Stimulated activated effector memory CD8-positive, alpha-beta T cell treated with anti-CD3 and anti-CD28 coated beads, Interleukin-12 subunit alpha, Interleukin-12 subunit beta, amount 100 ng/mL, for 72 hours (primary cell): ENCODE data around the gene INSIG1.

Experiments used
- ATAC-seq: fragments of 150-1000 bp; cut with Tn5 transposase; 2 replicates; pipeline ENCODE4 v1.10.0; 2021
- DNase-seq, 2 donors: peaks; one replicate each; pipeline ENCODE4 v3.0.0; 2021 to 2022; ENCODE audit warnings: low spot score in 2 of 2
- H3K27ac Mint-ChIP-seq: one replicate; pipeline ENCODE4 v1.8.0; 2022; ENCODE audit warnings: mild to moderate bottlenecking, mixed read lengths
- H3K36me3 Mint-ChIP-seq: one replicate; pipeline ENCODE4 v1.8.0; 2022; ENCODE audit warnings: mild to moderate bottlenecking, mixed read lengths
- H3K4me1 Mint-ChIP-seq: one replicate; pipeline ENCODE4 v1.8.0; 2022; ENCODE audit warnings: mixed read lengths
- H3K4me3 Mint-ChIP-seq: one replicate; pipeline ENCODE4 v1.8.0; 2022; ENCODE audit warnings: mild to moderate bottlenecking, mixed read lengths
- H3K9me3 Mint-ChIP-seq: one replicate; pipeline ENCODE4 v1.8.0; 2022; ENCODE audit warnings: mixed read lengths

Gene INSIG1

GRCh38 chr7:155337946-155338631 is 40.4 kb downstream of the INSIG1 start:
- Mint-ChIP-seq H3K4me3 (peak overlapping the region; percentile 55), H3K27ac (no peak overlapping the region), H3K4me1 (peaks cover 25% of the 10 kb centered on the region), H3K36me3 (no peaks in the 10 kb centered on the region), H3K9me3 (no peaks in the 10 kb centered on the region)
- DNase-seq = no peak
- ATAC-seq = peak; percentile 17

DNA sequence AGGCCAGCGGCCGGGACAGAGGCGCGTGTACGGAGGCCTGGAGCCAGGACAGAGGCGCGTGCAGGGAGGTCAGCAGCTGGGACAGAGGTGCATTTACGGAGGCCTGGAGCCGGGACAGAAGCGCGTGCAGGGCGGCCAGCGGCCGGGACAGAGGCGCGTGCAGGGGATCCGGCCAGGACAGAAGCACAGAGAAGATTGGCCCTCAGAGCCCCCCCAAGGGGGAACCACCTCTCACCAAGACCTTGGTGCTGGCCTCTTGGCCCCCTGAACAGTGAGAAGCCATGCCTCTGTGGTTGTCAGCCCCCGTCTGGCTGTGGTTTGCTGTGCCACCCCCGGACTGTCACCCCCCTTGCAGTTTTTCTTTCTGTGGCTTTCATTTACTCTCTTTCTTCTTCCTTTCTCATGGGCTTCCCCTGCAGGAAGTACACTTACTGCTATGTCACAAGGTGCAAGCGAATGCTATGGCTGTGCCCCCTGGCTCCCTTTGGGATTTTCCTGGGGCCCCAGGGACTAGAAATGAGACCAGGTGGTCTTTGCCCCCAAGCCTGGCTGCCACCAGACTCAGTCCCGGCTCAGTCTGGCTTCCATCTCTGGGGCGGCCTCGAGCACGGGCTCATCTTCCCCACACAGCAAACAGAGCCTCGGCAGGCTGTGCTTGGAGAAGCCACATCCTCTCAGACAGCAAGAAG is 41.1 kb downstream of the INSIG1 start:
- ATAC-seq = peak; percentile 82
- Mint-ChIP-seq H3K27ac (peak overlapping the region; percentile 52), H3K36me3 (no peaks in the 10 kb centered on the region), H3K4me3 (peak overlapping the region; percentile 55), H3K9me3 (no peaks in the 10 kb centered on the region), H3K4me1 (peaks cover 25% of the 10 kb centered on the region)
- DNase-seq = peak; percentile 14 to 67

GRCh38 chr7:155339474-155339873 is 41.8 kb downstream of the INSIG1 start:
- peaks cover 25% of the 10 kb centered on the region for H3K4me1 Mint-ChIP-seq
- H3K27ac Mint-ChIP-seq = peak overlapping the region; percentile 52
- peak overlapping the region; percentile 55 for H3K4me3 Mint-ChIP-seq
- ATAC-seq = no peak
- DNase-seq = no peak
- no peaks in the 10 kb centered on the region for H3K9me3 Mint-ChIP-seq
- H3K36me3 Mint-ChIP-seq = no peaks in the 10 kb centered on the region

DNA sequence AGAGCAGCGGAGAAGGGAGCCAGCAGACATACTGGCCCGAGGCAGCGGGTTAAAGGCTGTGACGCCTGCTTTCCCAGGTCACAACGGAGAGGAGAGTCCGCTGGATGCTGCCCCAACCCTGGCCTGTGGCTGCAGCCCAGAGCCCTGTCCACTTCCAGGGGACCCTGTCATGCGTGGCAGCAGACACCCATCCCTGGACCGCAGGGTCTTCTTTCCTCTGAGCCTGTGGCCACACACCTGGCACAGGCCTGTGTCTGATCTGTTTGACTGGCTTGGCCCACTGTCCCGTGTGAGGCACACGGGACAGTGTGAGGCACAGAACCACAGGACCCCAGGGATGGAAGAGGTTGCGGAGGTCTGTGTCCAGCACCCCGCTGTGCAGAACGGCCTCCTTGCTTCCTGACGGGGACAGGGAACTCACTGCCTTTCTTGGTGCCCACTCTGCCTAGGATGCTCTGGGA is 42.4 kb downstream of the INSIG1 start:
- Mint-ChIP-seq H3K4me3 (no peak overlapping the region), H3K27ac (no peak overlapping the region), H3K4me1 (peaks cover 29% of the 10 kb centered on the region), H3K36me3 (no peaks in the 10 kb centered on the region), H3K9me3 (no peaks in the 10 kb centered on the region)
- DNase-seq (no peak), ATAC-seq (no peak)

- Mint-ChIP-seq H3K27ac (no peak overlapping the region), H3K4me3 (no peak overlapping the region), H3K9me3 (no peaks in the 10 kb centered on the region), H3K36me3 (no peaks in the 10 kb centered on the region), H3K4me1 (peaks cover 35% of the 10 kb centered on the region)
- no peak for ATAC-seq
- no peak for DNase-seq
Measured at GRCh38 chr7:155340721-155341120, 43.0 kb downstream of the INSIG1 start.

GRCh38 chr7:155341463-155341983 is 43.8 kb downstream of the INSIG1 start:
- H3K27ac Mint-ChIP-seq = no peak overlapping the region
- no peaks in the 10 kb centered on the region for H3K36me3 Mint-ChIP-seq
- DNase-seq = no peak
- no peak for ATAC-seq
- no peaks in the 10 kb centered on the region for H3K9me3 Mint-ChIP-seq
- no peak overlapping the region for H3K4me3 Mint-ChIP-seq
- H3K4me1 Mint-ChIP-seq = peaks cover 35% of the 10 kb centered on the region

DNA sequence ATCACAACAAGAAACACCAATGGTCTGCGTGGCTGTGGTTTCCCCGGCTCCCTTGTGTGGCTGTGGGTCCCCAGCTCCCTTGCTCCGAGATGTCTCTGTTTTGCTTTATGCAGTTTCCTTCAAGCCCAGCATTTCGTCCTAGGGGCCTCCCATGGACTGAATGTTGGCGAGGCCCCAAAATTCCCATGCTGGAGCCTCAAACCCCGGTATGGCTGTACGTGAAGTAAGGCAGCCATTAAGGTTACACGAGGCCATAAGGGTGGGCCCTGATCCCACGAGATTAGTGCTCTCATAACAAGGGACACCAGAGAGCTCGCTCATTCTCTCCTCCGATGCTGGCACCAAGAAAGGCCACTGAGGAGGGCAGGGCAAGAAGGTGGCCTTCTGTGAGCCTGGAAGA is 44.6 kb downstream of the INSIG1 start:
- Mint-ChIP-seq H3K9me3 (no peaks in the 10 kb centered on the region), H3K4me3 (no peak overlapping the region), H3K27ac (no peak overlapping the region), H3K4me1 (peaks cover 35% of the 10 kb centered on the region), H3K36me3 (no peaks in the 10 kb centered on the region)
- DNase-seq (no peak), ATAC-seq (no peak)

GRCh38 chr7:155343150-155343549 is 45.5 kb downstream of the INSIG1 start:
- H3K36me3 Mint-ChIP-seq = no peaks in the 10 kb centered on the region
- ATAC-seq = no peak
- no peak for DNase-seq
- no peaks in the 10 kb centered on the region for H3K9me3 Mint-ChIP-seq
- no peak overlapping the region for H3K27ac Mint-ChIP-seq
- no peak overlapping the region for H3K4me3 Mint-ChIP-seq
- H3K4me1 Mint-ChIP-seq = peaks cover 28% of the 10 kb centered on the region

DNA sequence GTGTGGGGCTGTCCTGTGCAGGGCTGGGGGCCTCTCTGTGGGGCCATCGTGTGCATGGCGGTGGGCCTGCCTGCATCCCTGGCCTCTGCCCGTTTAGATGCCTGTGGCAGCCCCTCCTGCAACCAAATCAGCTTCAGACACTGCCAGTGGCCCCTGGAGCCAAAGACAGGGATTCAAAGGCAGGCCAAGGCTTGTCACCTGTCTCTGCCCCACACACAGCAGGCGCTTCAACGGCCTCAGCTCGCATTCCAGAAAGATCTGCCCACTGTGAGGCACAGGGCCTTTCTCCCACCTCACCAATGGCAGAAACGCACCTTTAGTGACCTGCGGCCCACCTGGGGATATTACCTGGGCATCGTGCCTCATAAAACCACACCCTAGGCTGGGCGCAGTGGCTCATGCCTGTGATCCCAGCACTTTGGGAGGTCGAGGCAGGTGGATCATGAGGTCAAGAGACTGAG is 46.0 kb downstream of the INSIG1 start:
- DNase-seq = no peak
- H3K27ac Mint-ChIP-seq = no peak overlapping the region

DNA sequence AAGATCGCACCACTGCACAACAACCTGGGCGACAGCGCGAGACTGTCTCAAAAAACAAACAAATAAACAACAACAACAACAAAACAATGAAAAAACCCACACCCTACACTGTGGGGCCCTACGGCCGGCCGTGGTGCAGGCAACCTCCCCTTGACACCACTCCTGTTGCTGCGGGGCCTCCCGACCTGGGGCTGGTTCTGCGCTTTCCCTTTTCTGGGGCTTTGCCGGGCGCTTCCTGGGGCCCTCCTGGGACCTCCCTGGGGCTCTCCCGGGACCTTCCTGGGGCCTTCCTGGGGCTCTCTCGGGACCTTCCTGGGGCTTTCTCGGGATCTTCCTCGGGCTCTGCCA is 46.6 kb downstream of the INSIG1 start:
- Mint-ChIP-seq H3K27ac (no peak overlapping the region), H3K9me3 (no peaks in the 10 kb centered on the region), H3K36me3 (no peaks in the 10 kb centered on the region), H3K4me3 (peak overlapping the region; percentile 63), H3K4me1 (peaks cover 17% of the 10 kb centered on the region)
- no peak for DNase-seq
- peak; percentile 62 for ATAC-seq

More for the DNA sequence above, 46.0 kb downstream of the INSIG1 start:
- Mint-ChIP-seq H3K4me3 (peak overlapping the region; percentile 63), H3K36me3 (no peaks in the 10 kb centered on the region), H3K4me1 (peaks cover 22% of the 10 kb centered on the region), H3K9me3 (no peaks in the 10 kb centered on the region)
- ATAC-seq = no peak

DNA sequence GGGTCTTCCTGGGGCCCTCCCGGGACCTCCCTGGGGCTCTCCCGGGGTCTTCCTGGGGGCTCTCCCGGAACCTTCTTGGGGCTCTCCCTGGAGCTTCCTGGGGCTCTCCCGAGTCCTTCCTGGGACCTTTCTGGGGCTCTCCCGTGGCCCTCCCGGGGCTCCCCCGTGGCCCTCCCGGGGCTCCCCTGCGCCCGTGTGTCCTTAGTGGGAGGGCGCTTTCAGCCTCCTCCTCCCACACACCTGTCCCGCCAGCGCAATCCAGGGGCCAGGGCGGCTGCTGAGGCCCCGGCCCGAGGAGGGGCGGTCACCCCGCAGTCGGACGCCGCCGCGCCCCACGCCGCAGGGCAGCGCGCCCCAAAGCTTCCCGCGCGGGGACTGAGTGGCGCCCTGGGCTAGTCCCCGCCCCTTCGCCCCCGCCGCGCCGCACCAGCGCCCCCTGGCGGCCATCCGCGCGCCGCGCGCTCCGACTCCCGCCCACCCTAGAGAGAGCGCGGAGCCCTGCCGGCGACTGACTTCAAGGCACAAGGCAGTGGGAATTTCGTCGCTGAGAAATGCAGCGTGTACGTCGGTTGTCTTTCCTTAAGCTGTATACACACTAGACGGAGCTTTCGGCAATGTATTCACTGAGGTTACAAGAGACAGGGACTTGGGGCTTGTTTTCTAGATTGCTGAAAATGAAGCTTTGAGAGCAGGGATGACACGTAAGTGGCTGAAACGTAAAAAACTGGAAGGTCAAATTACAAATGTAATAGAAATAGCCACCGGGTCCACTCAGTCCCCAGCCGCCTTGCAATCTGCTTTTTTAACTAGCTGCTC is 47.1 kb downstream of the INSIG1 start:
- Mint-ChIP-seq H3K36me3 (no peaks in the 10 kb centered on the region), H3K9me3 (no peaks in the 10 kb centered on the region), H3K4me1 (peaks cover 15% of the 10 kb centered on the region), H3K27ac (no peak overlapping the region), H3K4me3 (peak overlapping the region; percentile 63)
- DNase-seq (peak; percentile 91 to 93), ATAC-seq (peak; percentile 90)

DNA sequence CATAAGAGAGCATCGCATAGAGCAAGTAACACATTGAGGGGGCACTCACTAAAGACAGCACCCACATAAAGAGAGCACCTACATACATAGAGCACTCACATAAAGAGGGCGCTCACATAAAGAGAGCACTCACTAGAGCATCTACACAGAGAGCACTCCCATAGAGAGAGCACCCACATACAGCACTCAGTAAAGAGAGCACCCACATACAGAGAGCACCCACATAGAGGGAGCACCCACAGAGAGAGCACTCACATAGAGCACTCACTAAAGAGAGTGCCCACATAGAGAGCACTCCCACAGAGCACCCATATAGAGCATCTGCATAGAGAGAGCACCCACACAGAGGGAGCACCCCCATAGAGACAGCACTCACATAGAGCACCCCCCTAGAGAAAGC is 47.8 kb downstream of the INSIG1 start:
- ATAC-seq = no peak
- H3K9me3 Mint-ChIP-seq = no peaks in the 10 kb centered on the region
- peak overlapping the region; percentile 63 for H3K4me3 Mint-ChIP-seq

DNA sequence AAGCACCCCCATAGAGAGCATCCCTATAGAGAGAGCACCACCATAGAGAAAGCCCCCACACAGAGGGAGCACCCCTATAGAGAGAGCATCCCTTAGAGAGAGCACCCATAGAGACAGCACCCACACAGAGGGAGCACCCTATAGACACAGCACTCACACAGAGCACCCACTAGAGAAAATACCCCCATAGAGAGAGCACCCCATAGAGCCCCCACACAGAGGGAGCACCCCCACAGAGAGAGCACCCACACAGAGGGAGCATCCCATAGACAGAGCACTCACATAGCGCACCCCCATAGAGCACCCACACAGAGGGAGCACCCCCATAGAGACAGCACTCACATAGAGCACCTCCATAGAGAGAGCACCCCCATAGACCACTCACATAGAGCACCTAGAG is 48.6 kb downstream of the INSIG1 start:
- Mint-ChIP-seq H3K36me3 (no peaks in the 10 kb centered on the region), H3K9me3 (no peaks in the 10 kb centered on the region), H3K4me1 (peaks cover 15% of the 10 kb centered on the region), H3K4me3 (no peak overlapping the region), H3K27ac (no peak overlapping the region)
- ATAC-seq (no peak), DNase-seq (no peak)

More for the DNA sequence above, 47.8 kb downstream of the INSIG1 start:
- DNase-seq = no peak
- H3K4me1 Mint-ChIP-seq = peaks cover 15% of the 10 kb centered on the region
- H3K36me3 Mint-ChIP-seq = no peaks in the 10 kb centered on the region
- H3K27ac Mint-ChIP-seq = no peak overlapping the region

- Mint-ChIP-seq H3K27ac (no peak overlapping the region), H3K4me3 (no peak overlapping the region), H3K4me1 (peaks cover 9% of the 10 kb centered on the region), H3K9me3 (no peaks in the 10 kb centered on the region), H3K36me3 (no peaks in the 10 kb centered on the region)
- DNase-seq = no peak
- ATAC-seq = no peak
Measured at GRCh38 chr7:155348806-155349205, 51.1 kb downstream of the INSIG1 start.

GRCh38 chr7:155349601-155350331 is 52.1 kb downstream of the INSIG1 start:
- ATAC-seq = no peak
- Mint-ChIP-seq H3K9me3 (no peaks in the 10 kb centered on the region), H3K27ac (no peak overlapping the region), H3K36me3 (no peaks in the 10 kb centered on the region), H3K4me1 (peaks cover 9% of the 10 kb centered on the region), H3K4me3 (no peak overlapping the region)
- no peak for DNase-seq
